HCT116 (cell line): ENCODE measurements around the gene ELF2.

Experiments used
- CEBPB ChIP-seq: IDR thresholded peaks from 2 replicates; pipeline ENCODE4 v1.6.1; 2012; ENCODE audit warnings: low read depth
- ELF1 ChIP-seq: IDR thresholded peaks from 2 replicates; pipeline ENCODE4 v1.6.1; 2012; ENCODE audit warnings: low read depth, borderline replicate concordance
- EZH2 ChIP-seq: fragments of 200-600 bp; sonication (generic); IDR thresholded peaks from 2 replicates; pipeline ENCODE4 v1.6.1; 2017; ENCODE audit warnings: antibody characterized with exemption, mixed run types
- JUND ChIP-seq: IDR thresholded peaks from 2 replicates; pipeline ENCODE4 v1.6.1; 2012
- POLR2A ChIP-seq: IDR thresholded peaks from 2 replicates; pipeline ENCODE4 v1.7.0; 2011; ENCODE audit warnings: borderline replicate concordance; ENCODE audit not compliant: insufficient read depth, insufficient read length; ENCODE audit errors: extremely low read depth
- SIN3A ChIP-seq: IDR thresholded peaks from 2 replicates; pipeline ENCODE4 v1.6.1; 2012; ENCODE audit warnings: low read depth
- SRF ChIP-seq: IDR thresholded peaks from 2 replicates; pipeline ENCODE4 v1.6.1; 2012; ENCODE audit warnings: low read depth
- TCF7L2 ChIP-seq: IDR thresholded peaks from 2 replicates; pipeline ENCODE4 v1.7.0; 2011; ENCODE audit warnings: borderline replicate concordance, inconsistent platforms; ENCODE audit not compliant: insufficient read depth, insufficient read length; ENCODE audit errors: extremely low read depth
- TF ChIP-seq, protein P1 (sequence below), 3 experiments: fragments of 200-600 bp in 1 of 3; sonication (generic) in 1 of 3; IDR thresholded peaks in 2 of 3; conservative IDR thresholded peaks in 1 of 3; 2 replicates each; pipeline ENCODE4 v1.5.1; 2012 to 2017; ENCODE audit warnings: low read depth in 2 of 3, low read length in 2 of 3, antibody characterized with exemption in 1 of 3, borderline replicate concordance in 1 of 3, control low read depth in 1 of 3, mild to moderate bottlenecking in 1 of 3, mixed read lengths in 1 of 3, mixed run types in 1 of 3, moderate library complexity in 1 of 3; ENCODE audit not compliant: insufficient read depth in 1 of 3
- TF ChIP-seq, protein P2 (sequence below): IDR thresholded peaks from 2 replicates; pipeline ENCODE4 v1.6.1; 2012; ENCODE audit warnings: low read depth

DNA sequence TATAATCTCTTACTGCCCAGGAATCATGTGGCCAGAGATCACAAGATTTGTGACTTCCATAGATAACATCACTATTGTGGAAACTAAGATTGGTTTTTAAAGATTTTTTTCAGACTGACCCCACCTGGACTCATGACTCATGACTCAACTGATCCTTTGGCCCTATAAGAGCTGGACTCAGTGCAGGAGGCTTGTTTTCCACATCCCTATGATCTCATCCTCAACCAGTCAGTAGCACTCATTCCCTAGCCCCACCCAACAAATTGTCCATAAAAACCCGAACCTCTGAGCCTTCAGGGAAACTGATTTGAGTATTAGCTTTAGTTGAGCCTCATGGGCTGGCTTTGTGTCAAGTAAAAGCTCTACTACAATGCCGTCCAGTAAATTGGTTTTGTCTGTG is 169.4 kb downstream of the ELF2 start:
- TF ChIP-seq ELF1: no peak
- TF ChIP-seq, protein P1, sequence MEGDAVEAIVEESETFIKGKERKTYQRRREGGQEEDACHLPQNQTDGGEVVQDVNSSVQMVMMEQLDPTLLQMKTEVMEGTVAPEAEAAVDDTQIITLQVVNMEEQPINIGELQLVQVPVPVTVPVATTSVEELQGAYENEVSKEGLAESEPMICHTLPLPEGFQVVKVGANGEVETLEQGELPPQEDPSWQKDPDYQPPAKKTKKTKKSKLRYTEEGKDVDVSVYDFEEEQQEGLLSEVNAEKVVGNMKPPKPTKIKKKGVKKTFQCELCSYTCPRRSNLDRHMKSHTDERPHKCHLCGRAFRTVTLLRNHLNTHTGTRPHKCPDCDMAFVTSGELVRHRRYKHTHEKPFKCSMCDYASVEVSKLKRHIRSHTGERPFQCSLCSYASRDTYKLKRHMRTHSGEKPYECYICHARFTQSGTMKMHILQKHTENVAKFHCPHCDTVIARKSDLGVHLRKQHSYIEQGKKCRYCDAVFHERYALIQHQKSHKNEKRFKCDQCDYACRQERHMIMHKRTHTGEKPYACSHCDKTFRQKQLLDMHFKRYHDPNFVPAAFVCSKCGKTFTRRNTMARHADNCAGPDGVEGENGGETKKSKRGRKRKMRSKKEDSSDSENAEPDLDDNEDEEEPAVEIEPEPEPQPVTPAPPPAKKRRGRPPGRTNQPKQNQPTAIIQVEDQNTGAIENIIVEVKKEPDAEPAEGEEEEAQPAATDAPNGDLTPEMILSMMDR (IDR thresholded peaks at IDR 0.05 in 2 of 3, conservative IDR thresholded peaks at IDR 0.05 in 1 of 3; ENCODE audit: borderline replicate concordance in 1 of 3, insufficient read depth in 1 of 3, low read depth in 2 of 3, low read length in 2 of 3): no peak
- TF ChIP-seq TCF7L2: no peak
- no peak for TF ChIP-seq SRF
- TF ChIP-seq, protein P2, sequence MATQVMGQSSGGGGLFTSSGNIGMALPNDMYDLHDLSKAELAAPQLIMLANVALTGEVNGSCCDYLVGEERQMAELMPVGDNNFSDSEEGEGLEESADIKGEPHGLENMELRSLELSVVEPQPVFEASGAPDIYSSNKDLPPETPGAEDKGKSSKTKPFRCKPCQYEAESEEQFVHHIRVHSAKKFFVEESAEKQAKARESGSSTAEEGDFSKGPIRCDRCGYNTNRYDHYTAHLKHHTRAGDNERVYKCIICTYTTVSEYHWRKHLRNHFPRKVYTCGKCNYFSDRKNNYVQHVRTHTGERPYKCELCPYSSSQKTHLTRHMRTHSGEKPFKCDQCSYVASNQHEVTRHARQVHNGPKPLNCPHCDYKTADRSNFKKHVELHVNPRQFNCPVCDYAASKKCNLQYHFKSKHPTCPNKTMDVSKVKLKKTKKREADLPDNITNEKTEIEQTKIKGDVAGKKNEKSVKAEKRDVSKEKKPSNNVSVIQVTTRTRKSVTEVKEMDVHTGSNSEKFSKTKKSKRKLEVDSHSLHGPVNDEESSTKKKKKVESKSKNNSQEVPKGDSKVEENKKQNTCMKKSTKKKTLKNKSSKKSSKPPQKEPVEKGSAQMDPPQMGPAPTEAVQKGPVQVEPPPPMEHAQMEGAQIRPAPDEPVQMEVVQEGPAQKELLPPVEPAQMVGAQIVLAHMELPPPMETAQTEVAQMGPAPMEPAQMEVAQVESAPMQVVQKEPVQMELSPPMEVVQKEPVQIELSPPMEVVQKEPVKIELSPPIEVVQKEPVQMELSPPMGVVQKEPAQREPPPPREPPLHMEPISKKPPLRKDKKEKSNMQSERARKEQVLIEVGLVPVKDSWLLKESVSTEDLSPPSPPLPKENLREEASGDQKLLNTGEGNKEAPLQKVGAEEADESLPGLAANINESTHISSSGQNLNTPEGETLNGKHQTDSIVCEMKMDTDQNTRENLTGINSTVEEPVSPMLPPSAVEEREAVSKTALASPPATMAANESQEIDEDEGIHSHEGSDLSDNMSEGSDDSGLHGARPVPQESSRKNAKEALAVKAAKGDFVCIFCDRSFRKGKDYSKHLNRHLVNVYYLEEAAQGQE: no peak
- no peak for TF ChIP-seq EZH2
- no peak for TF ChIP-seq POLR2A
- no peak for TF ChIP-seq JUND
- TF ChIP-seq SIN3A: no peak
- TF ChIP-seq CEBPB: no peak
